ENCODE data around the gene FABP1. TPM values are rescaled to one million over a fixed set of nuclear protein-coding genes. Genes with fewer than 3 reads are reported as not detected.

Gene FABP1
- total RNA-seq, 1 donor from 2014 or later = not detected

- DNase-seq (ENCODE audit: low read depth, low spot score) = no peak
Measured at GRCh38 chr2:88137833-88138232, 10.0 kb upstream of the FABP1 start.

GRCh38 chr2:88136817-88137216 is 9.0 kb upstream of the FABP1 start:
- no peak for DNase-seq (ENCODE audit: low read depth, low spot score)

- no peak for DNase-seq (ENCODE audit: low read depth, low spot score)
Measured at GRCh38 chr2:88133875-88134274, 6.0 kb upstream of the FABP1 start.

- DNase-seq (ENCODE audit: low read depth, low spot score) = no peak
Measured at GRCh38 chr2:88131999-88132368, 4.1 kb upstream of the FABP1 start.

GRCh38 chr2:88131201-88131998 is 3.5 kb upstream of the FABP1 start:
- DNase-seq (ENCODE audit: low read depth, low spot score) = no peak

DNA sequence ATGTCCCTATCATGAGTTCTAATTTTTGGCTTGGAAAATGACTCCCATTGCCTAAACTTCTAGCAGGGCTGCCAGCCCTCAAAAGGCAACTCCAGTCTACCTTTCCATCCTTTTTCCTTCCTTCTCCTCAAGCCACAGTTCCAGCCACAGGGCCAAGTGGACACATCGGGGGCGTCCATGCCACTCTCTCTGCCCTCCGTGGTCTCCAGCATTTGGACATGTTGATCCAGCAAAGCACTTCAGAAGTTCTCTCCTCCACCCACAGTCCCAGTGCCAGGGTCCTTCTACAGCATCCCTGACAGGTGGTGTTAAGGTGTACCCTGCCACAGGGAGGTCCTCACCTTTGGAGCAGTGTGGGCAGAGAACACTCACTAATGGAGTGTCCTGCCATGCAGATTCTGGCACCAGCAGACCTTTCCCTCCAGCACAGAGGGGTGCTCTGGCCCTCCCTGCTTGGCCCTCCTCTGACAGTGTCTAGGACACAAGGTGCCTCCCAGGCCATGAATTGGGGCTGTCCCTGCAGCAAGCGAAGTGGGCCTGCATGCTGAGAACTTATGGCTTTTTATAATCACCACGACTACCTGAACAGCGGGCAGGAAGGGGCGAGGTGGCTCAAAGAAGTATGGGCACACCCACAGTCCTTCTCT is 1.6 kb upstream of the FABP1 start:
- no peak for DNase-seq (ENCODE audit: low read depth, low spot score)

DNA sequence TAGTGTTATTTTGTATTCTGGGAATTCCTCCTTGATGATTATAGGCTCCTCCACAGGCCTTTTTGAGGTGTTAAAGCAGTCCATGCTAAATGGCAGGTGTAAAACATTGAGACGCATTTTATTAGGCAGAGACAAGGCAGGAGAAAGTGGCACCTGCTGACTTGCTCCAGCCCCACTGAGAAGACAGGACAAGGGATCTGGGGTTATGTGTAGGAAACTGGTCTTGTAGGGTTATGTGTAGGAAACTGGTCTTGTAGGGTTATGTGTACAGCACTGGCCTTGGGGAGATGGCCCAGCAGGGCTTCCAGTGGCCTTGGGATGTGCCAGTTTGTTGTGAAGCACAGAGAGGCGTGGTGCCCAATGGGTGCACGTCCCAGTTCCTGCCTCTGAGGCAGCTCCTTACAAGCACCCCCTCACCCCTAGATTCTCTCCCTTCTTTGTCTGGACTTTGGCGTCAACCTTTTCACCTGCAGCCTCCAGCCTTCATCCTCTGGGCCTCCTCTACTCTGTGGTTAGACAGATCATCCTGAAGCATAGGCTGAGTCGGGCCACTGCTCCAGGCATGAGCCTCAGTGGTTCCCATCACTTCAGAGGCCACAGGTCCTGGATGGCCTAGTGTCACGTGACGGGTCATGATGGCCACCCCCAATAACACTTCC is 921 bp upstream of the FABP1 start:
- no peak for DNase-seq (ENCODE audit: low read depth, low spot score)

- no peak for DNase-seq (ENCODE audit: low read depth, low spot score)
Measured at GRCh38 chr2:88127638-88127887, 299 bp downstream of the FABP1 start.

DNA sequence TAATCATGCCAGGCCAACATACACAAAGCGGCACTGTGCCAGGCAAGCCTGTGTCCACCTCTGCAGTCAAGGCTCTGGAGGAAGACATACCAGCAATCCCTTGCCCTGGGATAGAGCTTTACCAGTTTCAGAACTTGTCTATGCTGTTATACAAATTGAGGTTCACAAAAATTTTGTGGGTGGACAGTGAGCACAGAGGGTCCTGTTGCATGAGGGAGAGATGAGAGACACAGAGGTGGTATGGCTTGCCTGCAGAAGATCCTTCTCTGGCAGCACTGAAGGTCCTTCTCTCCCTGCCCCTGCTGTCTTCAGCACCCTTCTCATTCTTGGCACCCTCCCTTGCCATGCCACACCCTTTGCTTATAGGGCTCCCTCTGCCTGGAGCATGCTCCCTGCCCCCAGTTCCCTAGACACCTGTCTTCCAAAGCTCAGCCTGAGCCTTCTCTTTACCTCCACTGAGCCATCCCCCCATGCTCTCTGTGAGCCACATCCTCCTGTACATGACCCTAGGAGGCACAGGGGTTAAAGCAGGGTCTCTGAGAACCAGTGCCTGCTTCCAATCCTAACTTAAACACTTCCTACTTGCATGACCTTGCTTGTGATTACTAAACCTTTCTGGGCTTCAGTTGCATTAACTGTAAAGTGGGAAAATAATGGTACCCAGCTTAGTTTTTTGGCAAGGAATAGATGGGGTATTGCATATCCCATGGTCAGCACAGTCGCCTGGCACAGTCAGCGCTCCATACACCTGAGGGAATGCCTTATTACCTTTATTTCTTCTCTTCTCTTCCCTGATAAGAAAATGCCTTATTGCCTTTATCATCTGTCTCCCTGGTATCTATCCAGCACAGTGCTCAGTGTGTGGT is 857 bp downstream of the FABP1 start:
- no peak for DNase-seq (ENCODE audit: low read depth, low spot score)

DNA sequence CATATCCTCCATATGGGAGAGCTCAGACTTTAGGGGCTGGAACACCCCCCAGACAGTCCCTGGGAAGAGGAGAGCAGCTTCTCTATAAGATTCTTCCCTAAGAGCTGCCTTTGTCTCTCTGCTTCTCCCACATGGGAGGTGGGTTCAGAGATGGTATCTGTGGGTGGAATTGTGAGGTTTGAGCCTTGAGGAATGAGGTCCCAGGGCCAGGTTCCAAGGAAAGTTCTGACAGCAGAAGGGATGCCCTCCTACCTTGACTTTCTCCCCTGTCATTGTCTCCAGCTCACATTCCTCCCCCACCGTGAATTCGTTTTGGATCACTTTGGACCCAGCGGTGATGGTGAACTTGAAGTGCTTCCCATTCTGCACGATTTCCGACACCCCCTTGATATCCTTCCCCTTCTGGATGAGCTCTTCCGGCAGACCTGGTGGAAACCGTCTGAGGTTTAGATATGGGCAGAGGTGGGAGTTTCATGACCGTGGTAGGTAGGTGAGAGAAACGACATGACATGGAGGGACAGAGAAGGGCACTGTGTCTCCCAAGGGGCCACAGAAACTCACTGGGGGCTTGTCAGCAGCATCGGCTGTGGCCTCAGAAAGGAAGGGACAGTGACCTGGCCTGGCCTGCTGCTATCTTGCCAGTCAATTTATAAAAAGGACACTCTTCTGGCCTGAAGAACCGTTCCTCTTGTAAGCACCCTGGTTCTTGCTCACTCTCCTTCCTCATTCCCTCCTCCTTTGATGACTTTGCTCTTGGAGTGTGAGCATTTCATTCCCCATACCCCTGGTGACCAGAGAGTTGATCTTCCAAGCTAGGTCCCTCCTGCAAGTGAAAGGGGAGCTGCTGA is 1.7 kb downstream of the FABP1 start:
- no peak for DNase-seq (ENCODE audit: low read depth, low spot score)

DNA sequence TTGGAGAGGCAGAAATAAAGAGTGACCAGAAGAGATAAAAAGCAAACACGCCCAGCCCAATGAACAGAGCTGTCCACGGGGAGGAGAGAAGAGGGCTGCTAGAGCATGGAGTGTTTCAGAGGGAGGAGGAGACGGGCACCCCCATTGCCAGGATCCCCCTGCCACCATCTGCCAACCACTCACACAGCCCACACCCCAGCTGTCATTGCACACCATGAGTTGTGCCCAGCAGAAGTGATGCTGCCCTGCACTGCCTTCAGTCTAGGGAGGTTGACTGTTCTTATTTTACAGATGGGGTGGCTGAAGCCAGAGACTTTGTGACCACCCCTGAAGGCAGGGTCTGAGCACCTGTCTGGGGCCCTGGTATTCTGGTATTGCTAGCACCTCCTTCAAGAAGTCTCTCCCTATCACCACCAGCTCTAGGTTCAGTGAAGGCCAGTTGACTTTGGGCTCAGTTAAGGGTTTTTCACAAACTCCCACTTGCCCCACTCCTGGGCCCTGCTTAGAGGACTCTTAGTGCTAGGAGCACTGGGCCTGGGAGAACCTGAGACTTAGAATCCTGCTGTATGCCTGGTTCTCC is 2.4 kb downstream of the FABP1 start:
- no peak for DNase-seq (ENCODE audit: low read depth, low spot score)

DNA sequence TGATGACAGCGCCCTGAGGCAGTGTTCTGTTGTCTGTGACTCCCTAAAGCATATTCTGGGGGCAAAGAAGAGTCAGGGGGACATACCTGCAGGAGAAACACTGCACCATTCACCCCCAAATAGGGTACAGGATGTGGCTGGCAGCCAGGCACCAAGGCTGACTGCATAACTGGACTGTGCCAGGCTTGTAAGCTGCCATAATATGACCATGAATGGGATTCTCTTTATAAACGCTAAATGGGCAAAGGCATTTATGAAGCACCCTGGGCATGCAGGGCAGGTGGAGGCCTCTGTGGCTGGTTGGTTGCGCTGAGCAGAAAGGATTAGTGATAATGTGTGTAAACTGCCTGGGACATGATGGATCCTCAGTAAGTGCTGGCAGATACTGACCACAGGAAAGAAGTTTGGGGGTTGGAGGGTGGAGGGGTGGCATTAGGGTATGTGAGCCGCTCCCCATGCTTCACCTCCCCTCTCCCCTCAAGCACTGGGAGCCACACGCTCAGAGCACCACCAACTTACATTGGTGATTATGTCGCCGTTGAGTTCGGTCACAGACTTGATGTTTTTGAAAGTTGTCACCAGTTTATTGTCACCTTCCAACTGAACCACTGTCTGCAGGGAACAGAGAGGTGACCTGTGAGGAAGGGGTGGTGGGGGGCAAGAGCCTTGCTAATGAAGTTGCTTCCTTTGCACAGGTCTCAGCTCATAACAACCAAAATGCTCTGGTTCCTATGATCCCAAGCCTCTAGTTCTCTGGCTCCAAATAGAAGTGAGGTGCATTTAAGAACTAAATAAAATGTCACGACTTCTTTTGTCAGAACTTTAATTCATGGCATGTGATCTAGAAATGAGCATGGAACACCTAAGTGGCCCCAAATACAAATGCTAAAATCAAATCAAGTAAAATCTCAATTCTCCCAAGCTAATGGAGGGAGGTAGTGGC is 3.6 kb downstream of the FABP1 start:
- DNase-seq (ENCODE audit: low read depth, low spot score) = no peak

GRCh38 chr2:88123164-88123974 is 4.5 kb downstream of the FABP1 start:
- DNase-seq (ENCODE audit: low read depth, low spot score) = no peak

- no peak for DNase-seq (ENCODE audit: low read depth, low spot score)
Measured at GRCh38 chr2:88122141-88122884, 5.5 kb downstream of the FABP1 start.

DNA sequence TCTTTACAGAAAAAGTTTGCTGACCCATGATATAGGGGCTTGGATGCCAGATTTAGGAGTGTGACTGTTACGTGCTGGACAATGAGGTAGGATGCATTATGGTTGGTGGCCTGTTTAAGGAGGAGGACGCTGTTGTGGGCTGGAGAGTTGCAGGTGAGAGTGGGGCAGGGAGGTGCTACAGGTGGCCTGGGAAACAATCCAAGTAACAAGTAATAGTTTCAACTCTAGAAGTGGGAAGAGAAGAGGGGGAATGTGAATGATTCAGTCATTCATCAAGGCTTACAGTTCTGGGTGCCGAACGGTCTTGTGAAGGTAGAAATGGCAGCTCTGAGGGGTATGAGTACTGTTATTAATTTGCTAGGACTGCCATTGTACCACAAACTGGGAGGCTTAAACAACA is 6.2 kb downstream of the FABP1 start:
- DNase-seq (ENCODE audit: low read depth, low spot score) = no peak

DNA sequence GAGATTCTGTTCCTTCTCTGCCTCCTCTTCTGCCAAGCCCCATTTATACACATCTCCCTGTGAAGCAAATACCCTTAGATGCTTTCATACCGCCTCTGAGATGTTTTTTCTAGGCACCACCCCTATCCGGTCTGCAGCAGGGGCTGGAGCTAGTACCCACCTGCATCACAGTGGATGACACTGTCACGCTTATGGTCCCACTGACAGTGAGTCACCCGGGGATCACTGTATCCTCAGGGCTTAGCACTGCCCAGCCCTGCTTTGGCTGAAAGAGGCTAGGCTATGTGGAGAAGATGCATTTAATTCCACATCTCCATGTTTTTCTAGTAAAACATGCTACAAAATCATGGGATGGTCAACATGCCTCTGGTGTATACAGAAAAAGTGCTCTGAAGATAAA is 9.9 kb downstream of the FABP1 start:
- no peak for DNase-seq (ENCODE audit: low read depth, low spot score)

DNA sequence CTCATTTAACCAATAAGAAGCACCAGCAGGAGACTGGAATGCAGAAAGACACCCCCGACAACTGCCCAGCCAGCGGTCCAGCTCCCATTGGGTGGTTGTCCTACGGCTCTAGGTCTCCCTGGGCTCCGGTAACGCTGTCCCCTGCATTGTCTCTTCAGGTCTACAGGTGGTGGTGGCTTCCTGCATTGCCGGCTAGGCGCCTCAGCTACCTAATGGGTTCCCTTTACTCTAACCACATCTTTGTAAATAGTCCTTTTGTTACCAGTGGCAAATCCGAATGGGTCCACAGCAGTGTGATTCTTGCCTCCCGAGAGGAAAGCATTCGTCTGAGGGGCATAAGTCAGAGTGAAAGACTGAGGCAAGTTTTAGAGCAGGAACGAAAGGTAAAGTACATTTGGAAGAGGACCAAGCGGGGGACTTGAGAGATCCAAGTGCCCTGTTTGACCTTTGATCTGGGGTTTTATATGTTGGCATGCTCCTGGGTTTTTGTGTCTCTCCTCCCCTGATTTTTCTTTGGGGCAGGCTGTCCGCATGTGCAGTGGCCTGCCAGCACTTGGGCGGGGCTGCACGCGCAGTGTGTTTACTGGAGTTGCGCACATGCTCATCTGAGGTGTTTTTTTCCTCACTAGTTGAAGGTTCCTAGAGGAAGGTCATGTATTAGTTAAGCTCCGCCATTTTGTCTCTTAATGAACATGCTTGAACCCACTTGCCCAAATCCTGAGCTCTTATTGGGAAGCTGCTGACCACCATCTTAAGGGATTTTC is 11.0 kb downstream of the FABP1 start:
- DNase-seq (ENCODE audit: low read depth, low spot score) = no peak
